ENCODE data around the gene SLC44A4. TPM values are rescaled to one million over a fixed set of nuclear protein-coding genes. Genes with fewer than 3 reads are reported as not detected.

Gene SLC44A4
- total and polyA plus RNA-seq, 9 of the 15 experiments (the other 6 are each of a cell fraction or from before 2014, with no cell fraction given), result 7.9 to 18.6 (median 11.2) TPM

DNA sequence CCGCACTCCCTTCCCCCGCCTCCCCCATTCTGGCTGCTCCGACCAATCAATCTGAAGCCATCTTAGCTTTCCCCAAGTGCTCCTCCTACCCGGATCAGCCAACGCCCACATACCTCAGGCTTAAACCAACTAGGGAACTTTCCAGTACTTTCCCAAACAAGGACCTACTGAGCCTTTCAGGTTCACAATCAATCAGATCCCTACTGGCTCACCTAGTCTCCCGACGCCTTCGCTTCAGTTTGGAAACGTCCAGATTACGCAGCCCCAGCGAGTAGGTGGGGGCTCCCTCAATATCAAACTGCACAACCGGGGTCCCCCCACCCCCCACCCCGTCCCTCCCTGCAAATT, 64.1 kb downstream of the SLC44A4 start:
- in situ Hi-C loops (cut with MboI), result no loop called here
- Histone ChIP-seq H2AFZ (ENCODE audit: low read depth, low read length) (peak overlapping the region; percentile 82), H3K27ac (ENCODE audit: extremely low read depth, low read depth, low read length) (peak overlapping the region; percentile 97)
- TF ChIP-seq KDM4B (IDR thresholded peaks at IDR 0.05; ENCODE audit: borderline replicate concordance in 2 of 2, low read depth in 1 of 2), result no peak
- 0 out of 4 replicates have a peak, but pooled peaks of 1 of the 2 experiments have one; percentile 79 for TF ChIP-seq HDAC1 (IDR thresholded peaks at IDR 0.05)
- peak; percentile 49 for TF ChIP-seq NEUROD1 (IDR thresholded peaks at IDR 0.05; ENCODE audit: borderline replicate concordance, low read depth, low read length, partially characterized antibody)
- 0 out of 2 replicates have a peak, but pooled peaks have one; percentile 62 for TF ChIP-seq ZNF165 (CRISPR knock-in tag; IDR thresholded peaks at IDR 0.05; ENCODE audit: borderline replicate concordance)
- TF ChIP-seq, protein P1, sequence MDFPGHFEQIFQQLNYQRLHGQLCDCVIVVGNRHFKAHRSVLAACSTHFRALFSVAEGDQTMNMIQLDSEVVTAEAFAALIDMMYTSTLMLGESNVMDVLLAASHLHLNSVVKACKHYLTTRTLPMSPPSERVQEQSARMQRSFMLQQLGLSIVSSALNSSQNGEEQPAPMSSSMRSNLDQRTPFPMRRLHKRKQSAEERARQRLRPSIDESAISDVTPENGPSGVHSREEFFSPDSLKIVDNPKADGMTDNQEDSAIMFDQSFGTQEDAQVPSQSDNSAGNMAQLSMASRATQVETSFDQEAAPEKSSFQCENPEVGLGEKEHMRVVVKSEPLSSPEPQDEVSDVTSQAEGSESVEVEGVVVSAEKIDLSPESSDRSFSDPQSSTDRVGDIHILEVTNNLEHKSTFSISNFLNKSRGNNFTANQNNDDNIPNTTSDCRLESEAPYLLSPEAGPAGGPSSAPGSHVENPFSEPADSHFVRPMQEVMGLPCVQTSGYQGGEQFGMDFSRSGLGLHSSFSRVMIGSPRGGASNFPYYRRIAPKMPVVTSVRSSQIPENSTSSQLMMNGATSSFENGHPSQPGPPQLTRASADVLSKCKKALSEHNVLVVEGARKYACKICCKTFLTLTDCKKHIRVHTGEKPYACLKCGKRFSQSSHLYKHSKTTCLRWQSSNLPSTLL (IDR thresholded peaks at IDR 0.05), result peak; percentile 64; the same call in 1 of the 2 replicates
- 0 out of 2 replicates have a peak, but pooled peaks have one; percentile 46 for TF ChIP-seq MYC (IDR thresholded peaks at IDR 0.05; ENCODE audit: low read depth, low read length)
- TF ChIP-seq MYC (CRISPR knock-in tag; IDR thresholded peaks at IDR 0.05; ENCODE audit: borderline replicate concordance, low read depth), result no peak
- TF ChIP-seq, protein P2, sequence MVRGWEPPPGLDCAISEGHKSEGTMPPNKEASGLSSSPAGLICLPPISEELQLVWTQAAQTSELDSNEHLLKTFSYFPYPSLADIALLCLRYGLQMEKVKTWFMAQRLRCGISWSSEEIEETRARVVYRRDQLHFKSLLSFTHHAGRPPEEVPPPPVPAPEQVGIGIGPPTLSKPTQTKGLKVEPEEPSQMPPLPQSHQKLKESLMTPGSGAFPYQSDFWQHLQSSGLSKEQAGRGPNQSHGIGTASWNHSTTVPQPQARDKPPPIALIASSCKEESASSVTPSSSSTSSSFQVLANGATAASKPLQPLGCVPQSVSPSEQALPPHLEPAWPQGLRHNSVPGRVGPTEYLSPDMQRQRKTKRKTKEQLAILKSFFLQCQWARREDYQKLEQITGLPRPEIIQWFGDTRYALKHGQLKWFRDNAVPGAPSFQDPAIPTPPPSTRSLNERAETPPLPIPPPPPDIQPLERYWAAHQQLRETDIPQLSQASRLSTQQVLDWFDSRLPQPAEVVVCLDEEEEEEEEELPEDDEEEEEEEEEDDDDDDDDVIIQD (CRISPR knock-in tag; IDR thresholded peaks at IDR 0.05), result peak; percentile 72; the same call in 1 of the 2 replicates
- TF ChIP-seq, protein P3, sequence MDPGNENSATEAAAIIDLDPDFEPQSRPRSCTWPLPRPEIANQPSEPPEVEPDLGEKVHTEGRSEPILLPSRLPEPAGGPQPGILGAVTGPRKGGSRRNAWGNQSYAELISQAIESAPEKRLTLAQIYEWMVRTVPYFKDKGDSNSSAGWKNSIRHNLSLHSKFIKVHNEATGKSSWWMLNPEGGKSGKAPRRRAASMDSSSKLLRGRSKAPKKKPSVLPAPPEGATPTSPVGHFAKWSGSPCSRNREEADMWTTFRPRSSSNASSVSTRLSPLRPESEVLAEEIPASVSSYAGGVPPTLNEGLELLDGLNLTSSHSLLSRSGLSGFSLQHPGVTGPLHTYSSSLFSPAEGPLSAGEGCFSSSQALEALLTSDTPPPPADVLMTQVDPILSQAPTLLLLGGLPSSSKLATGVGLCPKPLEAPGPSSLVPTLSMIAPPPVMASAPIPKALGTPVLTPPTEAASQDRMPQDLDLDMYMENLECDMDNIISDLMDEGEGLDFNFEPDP (CRISPR knock-in tag; IDR thresholded peaks at IDR 0.05), result no peak
- peak; percentile 84 for TF ChIP-seq OTX1 (CRISPR knock-in tag; IDR thresholded peaks at IDR 0.05)
- TF ChIP-seq, protein P4, sequence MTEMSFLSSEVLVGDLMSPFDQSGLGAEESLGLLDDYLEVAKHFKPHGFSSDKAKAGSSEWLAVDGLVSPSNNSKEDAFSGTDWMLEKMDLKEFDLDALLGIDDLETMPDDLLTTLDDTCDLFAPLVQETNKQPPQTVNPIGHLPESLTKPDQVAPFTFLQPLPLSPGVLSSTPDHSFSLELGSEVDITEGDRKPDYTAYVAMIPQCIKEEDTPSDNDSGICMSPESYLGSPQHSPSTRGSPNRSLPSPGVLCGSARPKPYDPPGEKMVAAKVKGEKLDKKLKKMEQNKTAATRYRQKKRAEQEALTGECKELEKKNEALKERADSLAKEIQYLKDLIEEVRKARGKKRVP (CRISPR knock-in tag; IDR thresholded peaks at IDR 0.05), result peak; percentile 75; the same call in 1 of the 2 replicates
- TF ChIP-seq, protein P5, sequence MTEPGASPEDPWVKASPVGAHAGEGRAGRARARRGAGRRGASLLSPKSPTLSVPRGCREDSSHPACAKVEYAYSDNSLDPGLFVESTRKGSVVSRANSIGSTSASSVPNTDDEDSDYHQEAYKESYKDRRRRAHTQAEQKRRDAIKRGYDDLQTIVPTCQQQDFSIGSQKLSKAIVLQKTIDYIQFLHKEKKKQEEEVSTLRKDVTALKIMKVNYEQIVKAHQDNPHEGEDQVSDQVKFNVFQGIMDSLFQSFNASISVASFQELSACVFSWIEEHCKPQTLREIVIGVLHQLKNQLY (CRISPR knock-in tag; conservative IDR thresholded peaks at IDR 0.05), result peak in 1 of 2 experiments; percentile 72; a peak in 1 of 4 replicates

More for the DNA sequence above, 64.1 kb downstream of the SLC44A4 start:
- BruUV-seq (replicated peaks), result no TSS peak
- ChIA-PET CTCF (ENCODE audit: low intra/inter-chr PET ratio) (no interaction called here), POLR2A (interaction anchor here (0.6 to 4.5 kb wide), 45 partner anchors 8 to 1240 kb away, joined by 3 to 93 read pairs (median 5); partner anchors contain the start of genes ABHD16A, BAG6, C6orf47 and CLIC1)
- peak; percentile 87 for FAIRE-seq
- peaks cover 18% of the 10 kb centered on the region for H3K36me3 ChIP-seq (ENCODE audit: control insufficient read depth, insufficient read depth, low read length)
- peak overlapping the region; percentile 97 for H3K4me2 ChIP-seq (ENCODE audit: insufficient read depth, low read length)
- H3K27me3 ChIP-seq (ENCODE audit: control insufficient read depth in 2 of 2, insufficient read depth in 2 of 2, low read length in 2 of 2), result no peaks in the 10 kb centered on the region
- WGBS (ENCODE audit: insufficient coverage, low coverage, missing lambda C conversion rate), result 1% methylated on average over 13 of the region's 13 CpGs
- peak; percentile 93 to 100 (median 96) for DNase-seq (ENCODE audit: extremely low read depth in 1 of 4, low spot score in 3 of 4)
- peaks cover 16% of the 10 kb centered on the region for H4K20me1 ChIP-seq (replicated peaks; ENCODE audit: control insufficient read depth, insufficient read depth, low read length)
- H3K9ac ChIP-seq (ENCODE audit: insufficient read depth in 1 of 2, low read depth in 2 of 2, low read length in 2 of 2), result peak overlapping the region; percentile 73 to 88
- H3K4me3 ChIP-seq, result peak overlapping the region; percentile 54
- peaks cover 23 to 35% of the 10 kb centered on the region in 2 experiments for H3K4me1 ChIP-seq (replicated peaks in 1 of 2; ENCODE audit: control insufficient read depth in 2 of 2, insufficient read depth in 2 of 2, low read length in 2 of 2)
- H3K9me1 ChIP-seq (ENCODE audit: control insufficient read depth, insufficient read depth, low read length), result no peaks in the 10 kb centered on the region
- no peaks in the 10 kb centered on the region for H3K9me3 ChIP-seq (replicated peaks; ENCODE audit: control insufficient read depth, insufficient read depth, low read depth, low read length)
- peaks cover 39% of the 10 kb centered on the region for H3K79me2 ChIP-seq (ENCODE audit: control insufficient read depth, insufficient read depth, low read length)
- ATAC-seq, result peak; percentile 80
- intact Hi-C loops (cut with micrococcal nuclease), result loop anchor here (2.0 kb wide), 1 partner anchor 20 kb away; the partner anchor contains the start of gene VARS1
